ENCODE measurements around the gene ARMC2. TPM values are rescaled to one million over a fixed set of nuclear protein-coding genes. Genes with fewer than 3 reads are reported as not detected.

The ARMC2 gene, protein sequence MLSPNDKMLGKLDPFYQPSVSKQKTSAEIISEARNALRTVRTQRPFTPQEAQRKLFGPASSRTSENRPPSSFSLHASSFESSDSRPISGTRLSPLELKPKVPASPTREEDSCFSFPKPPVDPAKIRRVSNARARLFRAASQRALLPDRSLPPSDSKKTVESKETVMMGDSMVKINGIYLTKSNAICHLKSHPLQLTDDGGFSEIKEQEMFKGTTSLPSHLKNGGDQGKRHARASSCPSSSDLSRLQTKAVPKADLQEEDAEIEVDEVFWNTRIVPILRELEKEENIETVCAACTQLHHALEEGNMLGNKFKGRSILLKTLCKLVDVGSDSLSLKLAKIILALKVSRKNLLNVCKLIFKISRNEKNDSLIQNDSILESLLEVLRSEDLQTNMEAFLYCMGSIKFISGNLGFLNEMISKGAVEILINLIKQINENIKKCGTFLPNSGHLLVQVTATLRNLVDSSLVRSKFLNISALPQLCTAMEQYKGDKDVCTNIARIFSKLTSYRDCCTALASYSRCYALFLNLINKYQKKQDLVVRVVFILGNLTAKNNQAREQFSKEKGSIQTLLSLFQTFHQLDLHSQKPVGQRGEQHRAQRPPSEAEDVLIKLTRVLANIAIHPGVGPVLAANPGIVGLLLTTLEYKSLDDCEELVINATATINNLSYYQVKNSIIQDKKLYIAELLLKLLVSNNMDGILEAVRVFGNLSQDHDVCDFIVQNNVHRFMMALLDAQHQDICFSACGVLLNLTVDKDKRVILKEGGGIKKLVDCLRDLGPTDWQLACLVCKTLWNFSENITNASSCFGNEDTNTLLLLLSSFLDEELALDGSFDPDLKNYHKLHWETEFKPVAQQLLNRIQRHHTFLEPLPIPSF
- total RNA-seq, result 1 to 10 TPM in 1 of 2 donors, under 1 TPM in 1; 0.83 to 5.4 TPM

DNA sequence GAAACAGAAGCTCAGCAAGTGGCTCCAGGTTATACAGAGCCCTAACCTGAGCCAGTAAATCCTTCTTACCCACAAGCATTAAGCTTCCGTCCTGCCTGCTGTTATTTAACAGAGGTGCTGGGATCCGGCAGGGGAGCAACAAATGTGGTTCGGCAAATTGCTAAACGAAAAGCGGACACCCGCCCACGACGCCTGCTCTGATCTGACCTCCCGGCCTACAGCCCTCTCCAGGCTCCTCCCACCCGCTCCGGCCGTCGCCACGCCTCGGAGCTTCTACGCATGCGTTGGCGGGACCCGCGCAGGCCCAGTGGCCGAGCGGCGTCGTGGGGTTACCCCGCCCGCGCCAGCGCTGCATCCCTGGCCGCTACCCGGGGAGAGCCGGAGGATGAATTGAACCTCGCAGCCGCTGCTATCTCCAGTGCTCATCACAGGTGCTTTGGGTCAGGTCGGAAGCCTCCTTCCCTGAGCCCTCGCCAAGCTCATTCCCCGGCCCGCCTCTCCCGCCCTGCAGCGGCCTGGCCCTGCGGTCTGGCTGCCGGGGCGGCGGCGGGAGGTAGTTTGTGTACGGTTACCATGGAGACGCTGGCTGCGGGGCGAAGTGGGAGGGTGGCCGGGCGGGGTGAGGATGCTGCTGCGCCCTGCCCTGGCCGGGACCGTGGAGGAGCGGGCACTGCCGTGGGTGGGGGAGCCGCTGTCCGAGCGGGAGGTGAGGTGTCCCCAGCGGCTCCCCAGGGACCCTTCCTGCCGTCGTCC, at the start of gene ARMC2:
ARMC2 (plus strand) TSS at position 307 of the 753 bp plus-strand sequence. CDS start 5,846 bp downstream, outside the sequence.
- no peaks in the 10 kb centered on the region for H3K9me3 Mint-ChIP-seq

DNA sequence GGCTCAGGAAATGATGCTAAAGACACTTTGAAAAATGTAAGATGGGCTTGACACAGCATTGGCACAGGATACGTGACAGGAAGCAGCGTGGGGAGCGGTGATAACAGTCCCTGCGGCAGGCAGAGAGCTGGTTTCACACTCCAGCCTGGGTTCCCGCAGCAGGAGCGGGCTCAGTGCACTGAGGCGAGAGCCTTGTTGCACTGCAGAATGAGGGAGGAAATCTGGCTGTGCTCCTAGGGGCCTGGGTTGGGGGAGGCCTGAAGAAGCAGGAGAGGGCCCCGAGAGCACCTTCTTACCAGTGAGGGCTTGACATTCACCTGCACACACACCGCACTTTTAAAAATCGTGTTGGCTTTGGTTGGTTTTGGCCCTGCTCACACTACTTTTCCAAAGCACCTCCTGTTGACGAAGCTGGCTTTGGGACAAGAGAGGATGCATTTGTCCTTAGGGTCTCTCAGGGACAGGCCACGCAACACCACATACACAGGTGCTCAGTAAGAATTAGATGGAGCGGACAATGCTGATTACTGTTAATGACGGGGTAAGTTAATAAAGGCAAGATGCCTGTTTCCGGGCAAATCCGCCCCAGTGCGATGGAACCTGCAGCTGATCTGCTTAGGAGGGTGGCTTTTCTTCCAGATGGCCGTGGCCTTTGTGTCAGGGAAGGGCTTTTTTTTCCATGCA, 49.4 kb upstream of the ARMC2 start:
- Mint-ChIP-seq H3K27me3 (no peaks in the 10 kb centered on the region), H3K4me3 (peak overlapping the region; percentile 83), H3K9me3 (no peaks in the 10 kb centered on the region), H3K4me1 (ENCODE audit: low read depth in 2 of 2) (peaks cover 28 to 33% of the 10 kb centered on the region in 2 donors), H3K27ac (peak overlapping the region; percentile 50 to 67), H3K36me3 (no peaks in the 10 kb centered on the region)
- ATAC-seq (peak; percentile 94 to 96), DNase-seq (ENCODE audit: low spot score) (peak; percentile 73)

More for the DNA sequence above, at the start of gene ARMC2:
- H3K36me3 Mint-ChIP-seq, result no peaks in the 10 kb centered on the region
- peak within 1 kb of the TSS; percentile 50 to 60 for H3K27ac Mint-ChIP-seq
- ATAC-seq (peak; percentile 97 to 98), DNase-seq (ENCODE audit: low spot score) (peak; percentile 96)
- H3K27me3 Mint-ChIP-seq, result no peaks in the 10 kb centered on the region
- peak within 1 kb of the TSS; percentile 79 for H3K4me3 Mint-ChIP-seq
- H3K4me1 Mint-ChIP-seq (ENCODE audit: low read depth in 2 of 2), result peaks cover 17 to 18% of the 10 kb centered on the region in 2 donors

DNA sequence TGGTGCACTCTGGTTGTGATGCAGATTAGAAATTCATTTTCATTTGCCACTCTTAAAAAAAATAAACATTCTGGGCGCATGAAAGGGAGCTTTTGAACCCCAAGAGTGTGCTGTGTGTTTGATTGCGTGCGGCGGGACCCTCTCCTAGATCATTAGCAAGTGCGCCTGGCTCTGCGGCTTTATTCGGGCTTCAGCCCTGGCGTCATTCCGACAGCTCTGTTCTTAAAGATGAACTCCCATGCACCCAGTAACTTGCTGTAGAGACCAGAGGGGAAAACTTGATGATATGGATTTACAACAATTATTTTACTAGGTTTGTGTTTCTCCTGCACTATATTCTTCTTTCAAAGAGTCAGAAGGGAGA, 48.9 kb upstream of the ARMC2 start:
- no peak for ATAC-seq
- no peak overlapping the region for H3K4me3 Mint-ChIP-seq
- no peaks in the 10 kb centered on the region for H3K27me3 Mint-ChIP-seq
- H3K27ac Mint-ChIP-seq, result no peak overlapping the region
- no peaks in the 10 kb centered on the region for H3K36me3 Mint-ChIP-seq
- H3K4me1 Mint-ChIP-seq (ENCODE audit: low read depth in 2 of 2), result peaks cover 28 to 33% of the 10 kb centered on the region in 2 donors
- DNase-seq (ENCODE audit: low spot score), result no peak
- H3K9me3 Mint-ChIP-seq, result no peaks in the 10 kb centered on the region

DNA sequence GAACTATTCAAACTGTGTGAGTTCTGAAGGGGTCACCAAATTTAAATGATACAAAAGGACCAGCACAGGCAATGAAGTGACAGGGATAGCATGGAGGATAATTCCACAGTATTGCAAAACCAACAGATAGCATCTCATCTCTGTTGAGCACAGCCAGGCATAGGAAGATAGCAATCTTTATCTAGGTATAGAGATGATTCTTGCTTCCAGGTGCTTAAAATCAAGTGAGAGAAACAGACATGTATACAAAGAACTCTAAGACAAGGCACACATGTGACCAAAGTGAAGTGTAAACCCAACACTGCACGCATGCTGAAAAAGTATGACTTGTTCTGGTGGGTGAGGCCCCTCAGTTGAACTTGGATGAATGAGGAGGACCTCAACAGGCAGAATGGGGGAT, 48.4 kb upstream of the ARMC2 start:
- DNase-seq (ENCODE audit: low spot score), result no peak
- Mint-ChIP-seq H3K4me1 (ENCODE audit: low read depth in 2 of 2) (peaks cover 28 to 33% of the 10 kb centered on the region in 2 donors), H3K36me3 (no peaks in the 10 kb centered on the region), H3K27ac (no peak overlapping the region), H3K27me3 (no peaks in the 10 kb centered on the region), H3K9me3 (no peaks in the 10 kb centered on the region), H3K4me3 (no peak overlapping the region)
- no peak for ATAC-seq

DNA sequence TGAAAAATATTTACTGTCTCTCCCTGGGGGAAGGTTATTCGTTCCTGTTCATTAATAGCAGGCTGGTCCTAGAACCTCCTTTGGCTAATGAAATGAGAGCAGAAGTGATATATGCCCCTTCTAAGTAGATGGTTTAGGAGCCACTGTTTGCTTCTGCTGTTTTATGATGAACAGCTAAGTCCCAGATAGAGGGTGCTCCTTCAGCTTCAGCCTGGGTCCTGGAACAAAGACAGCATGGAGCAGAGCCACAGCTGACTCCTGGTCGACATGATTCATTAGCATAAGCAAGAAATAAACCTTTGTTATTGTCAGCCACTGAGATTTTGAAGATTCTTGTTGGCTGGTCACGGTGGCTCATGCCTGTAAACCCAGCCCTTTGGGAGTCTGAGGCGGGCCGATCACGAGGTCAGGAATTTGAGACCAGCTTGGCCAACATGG, 47.8 kb upstream of the ARMC2 start:
- Mint-ChIP-seq H3K4me1 (ENCODE audit: low read depth in 2 of 2) (peaks cover 31 to 33% of the 10 kb centered on the region in 2 donors), H3K4me3 (no peak overlapping the region), H3K27ac (no peak overlapping the region), H3K27me3 (no peaks in the 10 kb centered on the region), H3K9me3 (no peaks in the 10 kb centered on the region), H3K36me3 (no peaks in the 10 kb centered on the region)
- ATAC-seq, result no peak
- DNase-seq (ENCODE audit: low spot score), result no peak

DNA sequence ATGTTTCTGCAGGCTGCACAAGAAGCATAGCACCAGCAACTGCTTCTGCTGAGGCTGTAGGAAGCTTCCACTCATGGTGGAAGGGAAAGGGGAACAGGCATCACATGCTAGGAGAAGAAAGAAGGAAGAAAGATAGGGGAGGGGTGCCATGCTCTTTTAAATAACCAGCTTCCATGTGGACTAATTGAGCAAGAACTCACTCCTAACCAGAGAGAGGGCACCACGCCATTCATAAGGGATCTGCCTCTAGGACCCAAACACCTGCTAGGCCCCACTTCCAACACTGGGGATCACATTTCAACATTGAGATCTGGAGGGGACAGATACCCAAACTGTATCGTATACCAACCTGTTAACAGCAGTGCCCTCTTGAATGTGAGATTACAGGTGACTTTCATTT, 46.9 kb upstream of the ARMC2 start:
- DNase-seq (ENCODE audit: low spot score), result no peak
- Mint-ChIP-seq H3K27me3 (no peaks in the 10 kb centered on the region), H3K9me3 (no peaks in the 10 kb centered on the region), H3K4me1 (ENCODE audit: low read depth in 2 of 2) (peaks cover 33 to 36% of the 10 kb centered on the region in 2 donors), H3K27ac (no peak overlapping the region), H3K36me3 (no peaks in the 10 kb centered on the region), H3K4me3 (no peak overlapping the region)
- no peak for ATAC-seq

DNA sequence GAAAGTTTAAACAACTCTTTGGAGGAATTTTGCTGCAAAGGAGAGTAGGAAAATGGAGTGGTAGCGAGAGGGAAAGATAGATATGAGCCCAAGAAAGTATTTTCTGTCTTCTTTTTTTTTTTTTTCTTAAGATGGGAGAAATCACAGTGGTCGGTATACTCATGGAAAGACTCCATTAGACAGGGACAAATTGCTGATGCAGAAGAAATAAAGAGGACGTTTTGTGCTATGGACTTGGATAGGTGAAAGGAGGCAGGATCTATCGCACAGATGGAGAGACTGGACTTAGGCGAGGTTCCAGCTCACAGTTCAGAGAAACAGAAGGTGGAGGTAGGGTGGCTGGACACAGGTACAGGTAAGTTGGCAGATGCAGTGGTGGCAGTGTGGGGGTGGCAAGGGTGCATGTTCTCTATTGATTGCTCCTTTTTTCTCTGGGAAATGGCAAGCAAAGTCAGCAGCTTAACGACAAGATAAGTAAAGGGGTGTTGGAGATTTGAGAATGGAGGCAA, 44.2 kb upstream of the ARMC2 start:
- Mint-ChIP-seq H3K4me3 (no peak overlapping the region), H3K4me1 (ENCODE audit: low read depth in 2 of 2) (peaks cover 18 to 20% of the 10 kb centered on the region in 2 donors), H3K27ac (no peak overlapping the region), H3K27me3 (no peaks in the 10 kb centered on the region), H3K36me3 (no peaks in the 10 kb centered on the region), H3K9me3 (no peaks in the 10 kb centered on the region)
- ATAC-seq, result no peak
- DNase-seq (ENCODE audit: low spot score), result no peak

DNA sequence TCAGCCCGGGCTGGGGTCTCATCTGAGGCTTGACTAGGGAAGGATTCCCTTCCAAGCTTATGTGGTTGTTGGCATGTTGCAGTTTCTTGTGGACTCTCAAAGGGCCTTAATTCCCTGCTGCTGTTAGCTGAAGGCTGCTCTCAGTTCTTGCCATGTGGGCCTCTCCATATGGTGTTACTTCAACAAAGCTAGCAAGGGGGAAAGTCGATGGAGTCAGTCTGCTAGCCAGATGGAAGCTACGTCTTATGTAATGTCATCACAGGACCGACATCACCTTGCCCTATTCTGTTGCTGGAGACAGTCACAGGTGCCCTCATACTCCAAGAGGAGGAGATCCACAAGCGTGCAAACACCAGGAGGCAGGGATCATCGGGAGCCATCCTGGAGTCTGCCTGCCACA, 43.3 kb upstream of the ARMC2 start:
- Mint-ChIP-seq H3K36me3 (no peaks in the 10 kb centered on the region), H3K27me3 (no peaks in the 10 kb centered on the region), H3K4me3 (no peak overlapping the region), H3K4me1 (ENCODE audit: low read depth in 2 of 2) (peaks cover 13 to 17% of the 10 kb centered on the region in 2 donors), H3K9me3 (no peaks in the 10 kb centered on the region), H3K27ac (no peak overlapping the region)
- no peak for DNase-seq (ENCODE audit: low spot score)
- no peak for ATAC-seq

DNA sequence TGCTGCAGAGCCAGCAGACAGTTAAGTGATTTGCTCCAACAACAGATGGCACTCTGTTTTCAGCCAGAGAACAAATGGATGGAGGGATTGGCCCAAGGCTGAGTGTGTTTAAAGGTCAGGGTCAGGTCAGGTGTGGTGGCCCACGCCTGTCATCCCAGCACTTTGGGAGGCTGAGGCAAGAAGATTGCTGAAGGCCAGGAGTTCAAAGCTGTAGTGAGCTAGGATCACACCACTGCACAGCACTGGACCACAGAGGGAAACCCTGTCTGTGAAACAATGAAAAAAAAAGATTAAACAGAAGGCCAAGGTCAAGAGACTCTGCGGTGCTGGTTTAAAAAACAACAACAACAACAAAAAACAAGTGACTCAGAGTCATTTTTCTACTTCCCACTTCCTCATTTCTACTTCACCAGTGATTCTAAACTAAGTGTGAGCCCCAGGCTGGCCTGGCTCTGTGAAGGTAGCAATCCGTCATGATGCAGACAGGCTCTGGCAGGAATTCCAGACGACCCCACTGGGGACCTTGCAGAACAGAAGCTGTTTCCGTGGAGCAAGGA, 42.5 kb upstream of the ARMC2 start:
- H3K36me3 Mint-ChIP-seq, result no peaks in the 10 kb centered on the region
- DNase-seq (ENCODE audit: low spot score) (no peak), ATAC-seq (no peak)
- no peaks in the 10 kb centered on the region for H3K9me3 Mint-ChIP-seq
- H3K27ac Mint-ChIP-seq, result no peak overlapping the region
- no peaks in the 10 kb centered on the region for H3K27me3 Mint-ChIP-seq
- peaks cover 13 to 16% of the 10 kb centered on the region in 2 donors for H3K4me1 Mint-ChIP-seq (ENCODE audit: low read depth in 2 of 2)
- H3K4me3 Mint-ChIP-seq, result no peak overlapping the region

DNA sequence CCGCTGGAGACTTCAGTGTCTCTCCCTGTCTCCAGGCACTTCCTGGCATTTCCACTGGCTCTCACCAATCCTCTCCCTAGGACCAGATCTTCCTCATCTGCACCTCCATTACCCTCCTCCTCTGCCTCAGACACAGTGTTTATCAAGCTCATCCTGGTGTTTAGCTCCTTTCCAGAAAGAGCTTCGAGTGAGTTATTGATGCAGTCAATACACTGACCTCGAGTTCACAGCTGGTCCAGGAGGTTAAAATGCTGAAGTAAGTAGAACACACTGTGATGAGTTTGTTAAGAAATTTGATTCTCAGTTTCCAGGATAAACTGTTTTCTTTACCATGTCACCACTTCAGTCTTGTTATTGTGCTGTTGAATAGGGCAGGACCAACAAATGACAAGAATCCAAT, 42.1 kb upstream of the ARMC2 start:
- ATAC-seq (no peak), DNase-seq (ENCODE audit: low spot score) (no peak)
- Mint-ChIP-seq H3K27me3 (no peaks in the 10 kb centered on the region), H3K4me1 (ENCODE audit: low read depth in 2 of 2) (peaks cover 12 to 13% of the 10 kb centered on the region in 2 donors), H3K4me3 (no peak overlapping the region), H3K27ac (no peak overlapping the region), H3K36me3 (no peaks in the 10 kb centered on the region), H3K9me3 (no peaks in the 10 kb centered on the region)

DNA sequence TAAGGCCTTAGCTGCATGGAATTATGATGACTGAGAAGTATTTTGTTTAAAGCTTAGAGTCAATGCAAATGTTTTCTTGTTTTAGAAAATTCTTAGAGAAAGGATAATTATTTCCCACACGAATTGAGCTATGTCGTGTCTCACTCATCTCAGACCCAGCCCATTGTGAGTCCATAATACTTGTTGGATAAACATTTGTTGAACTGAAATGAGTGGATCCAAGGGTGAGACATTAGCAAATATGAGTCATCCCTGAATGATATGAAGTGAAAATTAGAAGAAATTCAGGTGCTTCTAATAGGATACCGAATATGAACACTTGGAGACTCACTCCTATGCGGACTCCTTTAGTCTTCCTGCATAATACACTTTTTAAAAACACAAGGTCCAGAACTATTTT, 41.6 kb upstream of the ARMC2 start:
- Mint-ChIP-seq H3K4me1 (ENCODE audit: low read depth in 2 of 2) (peaks cover 10% of the 10 kb centered on the region in 2 donors), H3K9me3 (no peaks in the 10 kb centered on the region), H3K27ac (no peak overlapping the region), H3K36me3 (no peaks in the 10 kb centered on the region), H3K4me3 (no peak overlapping the region), H3K27me3 (no peaks in the 10 kb centered on the region)
- ATAC-seq (no peak), DNase-seq (ENCODE audit: low spot score) (no peak)

DNA sequence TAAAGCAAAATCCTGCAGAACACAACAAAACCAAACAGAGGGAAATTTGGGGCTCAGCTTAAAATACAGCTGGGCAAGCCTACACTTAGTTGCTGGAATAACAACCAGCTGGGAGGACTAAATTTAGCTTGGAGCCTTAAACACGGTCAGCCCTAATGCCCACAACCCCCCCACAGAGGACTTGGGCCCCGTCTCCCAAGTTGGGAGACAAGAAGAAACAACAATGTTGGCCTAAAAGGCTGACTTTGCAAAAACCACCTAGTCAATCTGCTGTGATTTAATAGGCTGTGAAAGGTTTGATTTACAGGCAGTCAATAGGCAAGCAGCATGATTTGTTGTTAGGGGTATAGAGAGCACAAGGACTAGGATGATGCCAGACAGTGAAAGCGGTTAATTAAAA, 40.3 kb upstream of the ARMC2 start:
- no peak for DNase-seq (ENCODE audit: low spot score)
- Mint-ChIP-seq H3K27me3 (no peaks in the 10 kb centered on the region), H3K4me3 (no peak overlapping the region), H3K4me1 (ENCODE audit: low read depth in 2 of 2) (peaks cover 7 to 10% of the 10 kb centered on the region in 2 donors), H3K36me3 (no peaks in the 10 kb centered on the region), H3K9me3 (no peaks in the 10 kb centered on the region), H3K27ac (no peak overlapping the region)
- ATAC-seq, result no peak

DNA sequence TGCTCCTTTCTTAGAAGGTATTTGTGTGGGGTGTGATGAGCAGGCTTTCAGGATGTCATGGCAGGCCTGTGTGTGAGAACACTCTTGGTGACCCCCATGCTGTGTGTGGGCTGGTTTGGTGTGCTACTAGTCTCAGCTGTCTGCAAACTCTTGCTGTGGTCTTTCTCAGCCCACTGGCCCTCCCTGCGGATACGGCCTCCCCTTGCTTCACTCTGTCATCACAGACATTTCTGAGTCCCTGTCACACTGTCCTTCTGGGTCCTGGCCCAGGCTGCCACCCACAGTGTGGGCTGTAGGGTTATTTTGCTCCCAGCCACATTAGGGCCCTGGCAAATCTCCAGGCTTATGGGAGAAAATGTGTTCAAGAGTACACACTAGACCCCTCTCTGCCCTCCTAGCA, 39.0 kb upstream of the ARMC2 start:
- Mint-ChIP-seq H3K27me3 (no peaks in the 10 kb centered on the region), H3K27ac (no peak overlapping the region), H3K36me3 (peaks cover 4% of the 10 kb centered on the region), H3K4me3 (no peak overlapping the region), H3K9me3 (no peaks in the 10 kb centered on the region), H3K4me1 (ENCODE audit: low read depth in 2 of 2) (peaks cover 7 to 10% of the 10 kb centered on the region in 2 donors)
- DNase-seq (ENCODE audit: low spot score) (no peak), ATAC-seq (no peak)

Data from natural killer cell treated with Interleukin-12 subunit alpha and Interleukin-12 subunit beta and Interleukin-15 and Interleukin-18, amount 100 ng/mL, for 72 hours (primary cell).